GM23338 (cell line): ENCODE data around the gene MCC.

ENCODE experiments used
- CREB1 ChIP-seq: fragments of 250-450 bp; sonication (Bioruptor Pico); IDR thresholded peaks from 2 replicates; pipeline ENCODE4 v1.5.0; 2020; ENCODE audit warnings: low read depth, mild to moderate bottlenecking, moderate library complexity
- EZH2 ChIP-seq: fragments of 200-600 bp; sonication (generic); IDR thresholded peaks from one replicate; pipeline ENCODE4 v1.8.0; 2017; ENCODE audit warnings: antibody characterized with exemption, mild to moderate bottlenecking, low read depth; ENCODE audit not compliant: unreplicated experiment
- EZH2phosphoT487 ChIP-seq: fragments of 200-600 bp; sonication (generic); IDR thresholded peaks from one replicate; pipeline ENCODE4 v1.8.1; 2018; ENCODE audit warnings: antibody characterized with exemption; ENCODE audit not compliant: unreplicated experiment
- JUNB ChIP-seq: IDR thresholded peaks from one replicate; pipeline ENCODE4 v1.6.1; 2016; ENCODE audit warnings: antibody characterized with exemption; ENCODE audit not compliant: unreplicated experiment
- NANOG ChIP-seq: IDR thresholded peaks from 2 replicates; pipeline ENCODE4 v1.6.1; 2016; ENCODE audit warnings: antibody characterized with exemption, borderline replicate concordance
- POLR2AphosphoS5 ChIP-seq: IDR thresholded peaks from 2 replicates; pipeline ENCODE4 v1.6.1; 2016; ENCODE audit warnings: antibody characterized with exemption, low read depth
- STAT1 ChIP-seq: IDR thresholded peaks from one replicate; pipeline ENCODE4 v1.6.1; 2016; ENCODE audit warnings: antibody characterized with exemption; ENCODE audit not compliant: unreplicated experiment
- TF ChIP-seq, protein P1 (sequence below), 2 experiments: fragments of 200-600 bp in 1 of 2; sonication (generic) in 1 of 2; conservative IDR thresholded peaks; 2 replicates each; pipeline versions ENCODE4 v1.5.1 to v1.6.1; 2016 to 2017; ENCODE audit warnings: antibody characterized with exemption in 2 of 2, low read depth in 2 of 2, mild to moderate bottlenecking in 2 of 2, moderate library complexity in 1 of 2
- TF ChIP-seq, protein P2 (sequence below): IDR thresholded peaks from one replicate; pipeline ENCODE4 v1.6.1; 2018; ENCODE audit warnings: antibody characterized with exemption; ENCODE audit not compliant: unreplicated experiment

DNA sequence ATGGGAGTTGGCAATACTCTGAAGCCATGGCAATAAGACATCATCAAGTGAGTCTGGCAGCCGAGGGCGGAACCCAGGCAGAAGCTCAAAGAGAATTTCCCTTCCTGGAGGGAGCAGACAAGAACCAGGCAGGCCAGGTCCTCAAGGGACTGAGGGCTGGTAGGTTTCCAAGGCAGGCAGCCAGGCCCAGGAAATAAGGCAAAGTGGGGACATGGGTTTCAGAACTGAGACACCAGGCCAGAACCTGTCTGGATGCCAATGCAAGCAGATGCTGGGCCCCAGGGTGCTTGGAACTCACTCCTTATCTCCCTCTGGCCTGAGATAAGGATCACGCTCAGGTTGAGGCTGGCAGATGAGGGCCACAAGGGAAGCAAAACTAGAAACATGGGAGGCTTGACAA, 62.3 kb downstream of the MCC start:
- TF ChIP-seq, protein P1, sequence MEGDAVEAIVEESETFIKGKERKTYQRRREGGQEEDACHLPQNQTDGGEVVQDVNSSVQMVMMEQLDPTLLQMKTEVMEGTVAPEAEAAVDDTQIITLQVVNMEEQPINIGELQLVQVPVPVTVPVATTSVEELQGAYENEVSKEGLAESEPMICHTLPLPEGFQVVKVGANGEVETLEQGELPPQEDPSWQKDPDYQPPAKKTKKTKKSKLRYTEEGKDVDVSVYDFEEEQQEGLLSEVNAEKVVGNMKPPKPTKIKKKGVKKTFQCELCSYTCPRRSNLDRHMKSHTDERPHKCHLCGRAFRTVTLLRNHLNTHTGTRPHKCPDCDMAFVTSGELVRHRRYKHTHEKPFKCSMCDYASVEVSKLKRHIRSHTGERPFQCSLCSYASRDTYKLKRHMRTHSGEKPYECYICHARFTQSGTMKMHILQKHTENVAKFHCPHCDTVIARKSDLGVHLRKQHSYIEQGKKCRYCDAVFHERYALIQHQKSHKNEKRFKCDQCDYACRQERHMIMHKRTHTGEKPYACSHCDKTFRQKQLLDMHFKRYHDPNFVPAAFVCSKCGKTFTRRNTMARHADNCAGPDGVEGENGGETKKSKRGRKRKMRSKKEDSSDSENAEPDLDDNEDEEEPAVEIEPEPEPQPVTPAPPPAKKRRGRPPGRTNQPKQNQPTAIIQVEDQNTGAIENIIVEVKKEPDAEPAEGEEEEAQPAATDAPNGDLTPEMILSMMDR (conservative IDR thresholded peaks at IDR 0.05; ENCODE audit: low read depth in 2 of 2): no peak
- TF ChIP-seq POLR2AphosphoS5 (no peak), EZH2 (no peak), NANOG (no peak), JUNB (no peak), EZH2phosphoT487 (no peak), CREB1 (CRISPR knock-in tag) (no peak), STAT1 (no peak)
- TF ChIP-seq, protein P2, sequence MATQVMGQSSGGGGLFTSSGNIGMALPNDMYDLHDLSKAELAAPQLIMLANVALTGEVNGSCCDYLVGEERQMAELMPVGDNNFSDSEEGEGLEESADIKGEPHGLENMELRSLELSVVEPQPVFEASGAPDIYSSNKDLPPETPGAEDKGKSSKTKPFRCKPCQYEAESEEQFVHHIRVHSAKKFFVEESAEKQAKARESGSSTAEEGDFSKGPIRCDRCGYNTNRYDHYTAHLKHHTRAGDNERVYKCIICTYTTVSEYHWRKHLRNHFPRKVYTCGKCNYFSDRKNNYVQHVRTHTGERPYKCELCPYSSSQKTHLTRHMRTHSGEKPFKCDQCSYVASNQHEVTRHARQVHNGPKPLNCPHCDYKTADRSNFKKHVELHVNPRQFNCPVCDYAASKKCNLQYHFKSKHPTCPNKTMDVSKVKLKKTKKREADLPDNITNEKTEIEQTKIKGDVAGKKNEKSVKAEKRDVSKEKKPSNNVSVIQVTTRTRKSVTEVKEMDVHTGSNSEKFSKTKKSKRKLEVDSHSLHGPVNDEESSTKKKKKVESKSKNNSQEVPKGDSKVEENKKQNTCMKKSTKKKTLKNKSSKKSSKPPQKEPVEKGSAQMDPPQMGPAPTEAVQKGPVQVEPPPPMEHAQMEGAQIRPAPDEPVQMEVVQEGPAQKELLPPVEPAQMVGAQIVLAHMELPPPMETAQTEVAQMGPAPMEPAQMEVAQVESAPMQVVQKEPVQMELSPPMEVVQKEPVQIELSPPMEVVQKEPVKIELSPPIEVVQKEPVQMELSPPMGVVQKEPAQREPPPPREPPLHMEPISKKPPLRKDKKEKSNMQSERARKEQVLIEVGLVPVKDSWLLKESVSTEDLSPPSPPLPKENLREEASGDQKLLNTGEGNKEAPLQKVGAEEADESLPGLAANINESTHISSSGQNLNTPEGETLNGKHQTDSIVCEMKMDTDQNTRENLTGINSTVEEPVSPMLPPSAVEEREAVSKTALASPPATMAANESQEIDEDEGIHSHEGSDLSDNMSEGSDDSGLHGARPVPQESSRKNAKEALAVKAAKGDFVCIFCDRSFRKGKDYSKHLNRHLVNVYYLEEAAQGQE: no peak
